H9 (cell line): ENCODE results near the gene CD300LG. TPM values are rescaled to one million over a fixed set of nuclear protein-coding genes. Genes with fewer than 3 reads are reported as not detected.

Source experiments
- DNase-seq: peaks from one replicate; pipeline ENCODE4 v3.0.0-alpha.2; 2017
- H2AFZ ChIP-seq: one replicate; pipeline ENCODE4 v1.6.1; 2013; ENCODE audit warnings: mild to moderate bottlenecking, low read length, control low read depth, moderate library complexity
- H2AK5ac ChIP-seq: 2 replicates; pipeline ENCODE4 v1.6.1; 2013; ENCODE audit warnings: low read length, control low read depth, mixed read lengths; ENCODE audit not compliant: insufficient read length
- H2BK120ac ChIP-seq: one replicate; pipeline ENCODE4 v1.6.1; 2013; ENCODE audit warnings: low read depth, mild to moderate bottlenecking, low read length, control low read depth, inconsistent platforms; ENCODE audit not compliant: poor library complexity, severe bottlenecking
- H2BK12ac ChIP-seq: 2 replicates; pipeline ENCODE4 v1.6.1; 2013; ENCODE audit warnings: low read length, control low read depth, mixed read lengths, low read depth; ENCODE audit not compliant: insufficient read length
- H2BK15ac ChIP-seq: 2 replicates; pipeline ENCODE4 v1.6.1; 2013; ENCODE audit warnings: low read depth, low read length, control low read depth
- H2BK20ac ChIP-seq: one replicate; pipeline ENCODE4 v1.6.1; 2013; ENCODE audit warnings: low read depth, mild to moderate bottlenecking, low read length, control low read depth, inconsistent platforms; ENCODE audit not compliant: poor library complexity, severe bottlenecking
- H2BK5ac ChIP-seq: 2 replicates; pipeline ENCODE4 v1.6.1; 2013; ENCODE audit warnings: low read length, control low read depth, mixed read lengths; ENCODE audit not compliant: insufficient read length
- H3K14ac ChIP-seq: 2 replicates; pipeline ENCODE4 v1.6.1; 2013; ENCODE audit warnings: low read length, control low read depth; ENCODE audit not compliant: insufficient read depth
- H3K18ac ChIP-seq: 2 replicates; pipeline ENCODE4 v1.6.1; 2013; ENCODE audit warnings: low read depth, mild to moderate bottlenecking, mixed read lengths, low read length, control low read depth; ENCODE audit not compliant: insufficient read length
- H3K23ac ChIP-seq: 2 replicates; pipeline ENCODE4 v1.6.1; 2013; ENCODE audit warnings: low read length, control low read depth, mixed read lengths, low read depth; ENCODE audit not compliant: insufficient read length
- H3K23me2 ChIP-seq: 2 replicates; pipeline ENCODE4 v1.6.1; 2013; ENCODE audit warnings: low read depth, mild to moderate bottlenecking, mixed read lengths, low read length, control low read depth; ENCODE audit not compliant: insufficient read length, poor library complexity, severe bottlenecking
- H3K27ac ChIP-seq: 2 replicates; pipeline ENCODE4 v1.5.1; 2013; ENCODE audit warnings: low read length, control low read depth, mixed read lengths, low read depth; ENCODE audit not compliant: insufficient read length
- H3K27me3 ChIP-seq: 2 replicates; pipeline ENCODE4 v1.6.1; 2013; ENCODE audit warnings: low read length, control low read depth, inconsistent platforms; ENCODE audit not compliant: insufficient read depth
- H3K4ac ChIP-seq: 2 replicates; pipeline ENCODE4 v1.6.1; 2013; ENCODE audit warnings: low read depth, mild to moderate bottlenecking, control low read depth, inconsistent platforms, low read length, moderate library complexity
- H3K4me1 ChIP-seq: 2 replicates; pipeline ENCODE4 v1.6.1; 2013; ENCODE audit warnings: low read length, control low read depth, inconsistent platforms; ENCODE audit not compliant: insufficient read depth
- H3K4me2 ChIP-seq: 2 replicates; pipeline ENCODE4 v1.6.1; 2013; ENCODE audit warnings: low read length, control low read depth, mixed read lengths; ENCODE audit not compliant: insufficient read length, insufficient read depth
- H3K56ac ChIP-seq: 2 replicates; pipeline ENCODE4 v1.6.1; 2013; ENCODE audit warnings: low read depth, mild to moderate bottlenecking, mixed read lengths, low read length, control low read depth; ENCODE audit not compliant: insufficient read length
- H3K79me1 ChIP-seq: 2 replicates; pipeline ENCODE4 v1.6.1; 2013; ENCODE audit warnings: low read depth, mild to moderate bottlenecking, moderate library complexity, low read length, control low read depth, inconsistent platforms; ENCODE audit not compliant: insufficient read depth, poor library complexity, severe bottlenecking
- H3K79me2 ChIP-seq: 2 replicates; pipeline ENCODE4 v1.6.1; 2013; ENCODE audit warnings: low read length, control low read depth, inconsistent platforms; ENCODE audit not compliant: insufficient read depth
- H3K9ac ChIP-seq: 2 replicates; pipeline ENCODE4 v1.6.1; 2013; ENCODE audit warnings: low read length, control low read depth, mixed read lengths; ENCODE audit not compliant: insufficient read length; ENCODE audit errors: extremely low read depth
- H3K9me3 ChIP-seq: one replicate; pipeline ENCODE4 v1.6.1; 2013; ENCODE audit warnings: low read depth, low read length, inconsistent platforms; ENCODE audit not compliant: control insufficient read depth
- H3T11ph ChIP-seq: one replicate; pipeline ENCODE4 v1.6.1; 2013; ENCODE audit warnings: mild to moderate bottlenecking, low read length, control low read depth, inconsistent platforms
- H4K20me1 ChIP-seq: one replicate; pipeline ENCODE4 v1.6.1; 2013; ENCODE audit not compliant: control insufficient read depth, insufficient read length, insufficient read depth
- H4K5ac ChIP-seq: 2 replicates; pipeline ENCODE4 v1.6.1; 2013; ENCODE audit warnings: low read depth, mild to moderate bottlenecking, mixed read lengths, low read length, control low read depth; ENCODE audit not compliant: insufficient read length
- H4K8ac ChIP-seq: replicated peaks from 2 replicates; pipeline ENCODE4 v1.6.1; 2013; ENCODE audit warnings: low read length, control low read depth, mixed read lengths, low read depth; ENCODE audit not compliant: insufficient read length
- H4K91ac ChIP-seq: 2 replicates; pipeline ENCODE4 v1.6.1; 2013; ENCODE audit warnings: low read depth, mild to moderate bottlenecking, moderate library complexity, mixed read lengths, low read length, control low read depth; ENCODE audit not compliant: insufficient read length
- H3K27ac Mint-ChIP-seq, 3 experiments: 2 replicates in 2 of 3; 3 replicates in 1 of 3; pipeline ENCODE4 v1.8.0; 2020 to 2021; ENCODE audit warnings: mixed read lengths in 3 of 3, mild to moderate bottlenecking in 1 of 3, moderate library complexity in 1 of 3
- H3K27me3 Mint-ChIP-seq: 2 replicates; pipeline ENCODE4 v1.8.0; 2021; ENCODE audit warnings: low read depth, mild to moderate bottlenecking, moderate library complexity, mixed read lengths
- H3K36me3 Mint-ChIP-seq, 3 experiments: 2 replicates in 2 of 3; 3 replicates in 1 of 3; pipeline ENCODE4 v1.8.0; 2020 to 2021; ENCODE audit warnings: low read depth in 3 of 3, mixed read lengths in 3 of 3; ENCODE audit not compliant: insufficient read depth in 1 of 3
- H3K4me1 Mint-ChIP-seq, 2 experiments: 2 replicates each; pipeline ENCODE4 v1.8.0; 2020; ENCODE audit warnings: mixed read lengths in 2 of 2
- H3K4me3 Mint-ChIP-seq, 2 experiments: 2 replicates in 1 of 2; 3 replicates in 1 of 2; pipeline ENCODE4 v1.8.0; 2020 to 2021; ENCODE audit warnings: mild to moderate bottlenecking in 2 of 2, mixed read lengths in 2 of 2, moderate library complexity in 1 of 2
- H3K9me3 Mint-ChIP-seq, 2 experiments: 2 replicates in 1 of 2; 3 replicates in 1 of 2; pipeline ENCODE4 v1.8.0; 2020; ENCODE audit warnings: mild to moderate bottlenecking in 2 of 2, mixed read lengths in 2 of 2, moderate library complexity in 1 of 2
- WGBS: extraction: QIAGEN DNeasy Blood & Tissue Kit; methylation state at CpG from one replicate; pipeline ENCODE4 v1.1.7; 2013; ENCODE audit warnings: missing lambda C conversion rate, low lambda C conversion rate, mixed read lengths; ENCODE audit not compliant: insufficient read length; ENCODE audit errors: extremely low coverage; 5-methylcytosine and 5-hydroxymethylcytosine counted together
- total RNA-seq: library from RNA; stranded (reverse); gene quantifications from 2 replicates; pipeline ENCODE4 v1.2.1, GENCODE V29; 2021
- TF ChIP-seq, protein P1 (sequence below): fragments of 200-600 bp; sonication (generic); conservative IDR thresholded peaks from 3 replicates; pipeline ENCODE4 v1.8.0; 2021; ENCODE audit warnings: antibody characterized with exemption, mild to moderate bottlenecking

Gene CD300LG
- total RNA-seq, 1 experiment from 2014 or later, result not detected

DNA sequence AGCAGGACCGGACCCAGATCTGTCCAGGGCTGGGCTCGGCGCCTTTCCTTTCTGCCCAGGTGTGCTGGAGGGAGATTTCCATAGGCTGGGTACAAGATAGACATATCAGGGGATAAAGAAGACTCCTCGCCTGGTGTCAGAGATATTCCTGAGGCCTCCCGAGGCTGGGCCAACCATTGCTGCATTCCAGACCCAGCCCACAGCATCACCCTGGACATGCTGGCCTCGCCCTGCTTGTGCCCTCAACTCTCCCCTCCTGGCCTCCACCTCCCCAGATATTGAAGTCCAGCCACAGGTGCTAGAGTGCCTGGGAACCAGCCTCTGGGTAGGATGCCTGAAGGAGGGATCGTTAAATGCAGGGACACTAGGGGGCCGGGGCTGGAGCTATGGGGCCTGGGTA is 2.1 kb downstream of the CD300LG start:
- H3K18ac ChIP-seq, result no peak overlapping the region

More for the DNA sequence above, 2.1 kb downstream of the CD300LG start:
- no peak overlapping the region for H3K23ac ChIP-seq
- Mint-ChIP-seq H3K4me3 (no peak overlapping the region), H3K4me1 (peaks cover 13 to 19% of the 10 kb centered on the region in 2 experiments), H3K27ac (no peak overlapping the region; a peak in 1 of 7 replicates), H3K36me3 (no peaks in the 10 kb centered on the region), H3K27me3 (peaks cover 11% of the 10 kb centered on the region), H3K9me3 (no peaks in the 10 kb centered on the region; a peak in 1 of 5 replicates)
- H4K91ac ChIP-seq, result no peak overlapping the region
- no peak overlapping the region for H3K27ac ChIP-seq
- H3K27me3 ChIP-seq, result no peaks in the 10 kb centered on the region; the same call in 1 of the 2 replicates
- H3K14ac ChIP-seq, result no peak overlapping the region
- TF ChIP-seq, protein P1, sequence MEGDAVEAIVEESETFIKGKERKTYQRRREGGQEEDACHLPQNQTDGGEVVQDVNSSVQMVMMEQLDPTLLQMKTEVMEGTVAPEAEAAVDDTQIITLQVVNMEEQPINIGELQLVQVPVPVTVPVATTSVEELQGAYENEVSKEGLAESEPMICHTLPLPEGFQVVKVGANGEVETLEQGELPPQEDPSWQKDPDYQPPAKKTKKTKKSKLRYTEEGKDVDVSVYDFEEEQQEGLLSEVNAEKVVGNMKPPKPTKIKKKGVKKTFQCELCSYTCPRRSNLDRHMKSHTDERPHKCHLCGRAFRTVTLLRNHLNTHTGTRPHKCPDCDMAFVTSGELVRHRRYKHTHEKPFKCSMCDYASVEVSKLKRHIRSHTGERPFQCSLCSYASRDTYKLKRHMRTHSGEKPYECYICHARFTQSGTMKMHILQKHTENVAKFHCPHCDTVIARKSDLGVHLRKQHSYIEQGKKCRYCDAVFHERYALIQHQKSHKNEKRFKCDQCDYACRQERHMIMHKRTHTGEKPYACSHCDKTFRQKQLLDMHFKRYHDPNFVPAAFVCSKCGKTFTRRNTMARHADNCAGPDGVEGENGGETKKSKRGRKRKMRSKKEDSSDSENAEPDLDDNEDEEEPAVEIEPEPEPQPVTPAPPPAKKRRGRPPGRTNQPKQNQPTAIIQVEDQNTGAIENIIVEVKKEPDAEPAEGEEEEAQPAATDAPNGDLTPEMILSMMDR, result no peak
- H3K23me2 ChIP-seq, result no peaks in the 10 kb centered on the region
- H3K4me1 ChIP-seq, result peaks cover 4% of the 10 kb centered on the region
- no peak overlapping the region for H2BK20ac ChIP-seq
- no peak overlapping the region for H2AK5ac ChIP-seq
- H4K5ac ChIP-seq, result no peak overlapping the region
- no peak for DNase-seq
- no peak overlapping the region for H3K4me2 ChIP-seq
- no peaks in the 10 kb centered on the region for H3K9me3 ChIP-seq
- WGBS, result no CpG with 5 or more reads among the region's 8 CpGs
- no peak overlapping the region for H2BK5ac ChIP-seq
- H4K20me1 ChIP-seq, result no peaks in the 10 kb centered on the region
- H3T11ph ChIP-seq, result no peak overlapping the region
- no peak overlapping the region for H2AFZ ChIP-seq
- no peak overlapping the region for H2BK120ac ChIP-seq
- H4K8ac ChIP-seq, result no peak overlapping the region
- no peak overlapping the region for H2BK12ac ChIP-seq
- no peaks in the 10 kb centered on the region for H3K79me2 ChIP-seq
- H3K79me1 ChIP-seq, result no peaks in the 10 kb centered on the region
- no peak overlapping the region for H3K56ac ChIP-seq
- no peak overlapping the region for H3K4ac ChIP-seq
- H2BK15ac ChIP-seq, result no peak overlapping the region
- H3K9ac ChIP-seq, result no peak overlapping the region
